GM23338 (cell line): ENCODE results near the gene TNS1. TPM values are rescaled to one million over a fixed set of nuclear protein-coding genes. Genes with fewer than 3 reads are reported as not detected.

Experiments
- ATAC-seq: fragments of 200-7000 bp; cut with Tn5 transposase; 3 replicates; pipeline ENCODE4 v1.9.1; 2020
- DNase-seq: peaks from one replicate; pipeline ENCODE4 v3.0.0-alpha.2; 2015; ENCODE audit warnings: low spot score
- H2AFZ ChIP-seq: fragments of 200-600 bp; sonication (generic); 2 replicates; pipeline ENCODE4 v1.8.0; 2016; ENCODE audit warnings: antibody characterized with exemption, mild to moderate bottlenecking, moderate library complexity
- H3F3A ChIP-seq: fragments of 200-600 bp; sonication (generic); replicated peaks from 2 replicates; pipeline ENCODE4 v1.8.0; 2017; ENCODE audit warnings: antibody characterized with exemption, mixed run types, low read depth
- H3K27ac ChIP-seq: fragments of 200-600 bp; sonication (generic); 2 replicates; pipeline ENCODE4 v1.6.1; 2016; ENCODE audit warnings: low read depth
- H3K27me3 ChIP-seq: fragments of 200-600 bp; sonication (generic); 2 replicates; pipeline ENCODE4 v1.8.0; 2016; ENCODE audit warnings: mild to moderate bottlenecking, mixed run types, moderate library complexity; ENCODE audit not compliant: insufficient read depth
- H3K36me3 ChIP-seq: fragments of 200-600 bp; sonication (generic); 2 replicates; pipeline ENCODE4 v1.8.0; 2016; ENCODE audit warnings: mild to moderate bottlenecking; ENCODE audit not compliant: insufficient read depth
- H3K4me1 ChIP-seq: fragments of 200-600 bp; sonication (generic); 2 replicates; pipeline ENCODE4 v1.8.0; 2016; ENCODE audit warnings: mild to moderate bottlenecking, moderate library complexity; ENCODE audit not compliant: insufficient read depth
- H3K4me2 ChIP-seq: fragments of 200-600 bp; sonication (generic); 2 replicates; pipeline ENCODE4 v1.7.1; 2017; ENCODE audit warnings: mixed run types
- H3K4me3 ChIP-seq: fragments of 200-600 bp; sonication (generic); 2 replicates; pipeline ENCODE4 v1.6.1; 2016; ENCODE audit warnings: mixed run types
- H3K79me2 ChIP-seq: fragments of 200-600 bp; sonication (generic); replicated peaks from 2 replicates; pipeline ENCODE4 v1.8.0; 2017; ENCODE audit warnings: mild to moderate bottlenecking; ENCODE audit not compliant: insufficient read depth
- H3K9me2 ChIP-seq: fragments of 200-600 bp; sonication (generic); 2 replicates; pipeline ENCODE4 v1.8.0; 2017; ENCODE audit not compliant: insufficient read depth
- H4K20me1 ChIP-seq: fragments of 200-600 bp; sonication (generic); replicated peaks from 2 replicates; pipeline ENCODE4 v1.8.0; 2017; ENCODE audit warnings: mild to moderate bottlenecking; ENCODE audit not compliant: insufficient read depth
- H3K27ac Mint-ChIP-seq: 2 replicates; pipeline ENCODE4 v1.8.0; 2020; ENCODE audit warnings: inconsistent platforms, mild to moderate bottlenecking, moderate library complexity, mixed read lengths
- H3K27me3 Mint-ChIP-seq: 3 replicates; pipeline ENCODE4 v1.8.0; 2022; ENCODE audit warnings: low read depth, mild to moderate bottlenecking, moderate library complexity, mixed read lengths, inconsistent platforms; ENCODE audit not compliant: insufficient read depth, poor library complexity
- H3K36me3 Mint-ChIP-seq: 3 replicates; pipeline ENCODE4 v1.8.0; 2021; ENCODE audit warnings: low read depth, mild to moderate bottlenecking, inconsistent platforms, moderate library complexity, mixed read lengths
- H3K4me1 Mint-ChIP-seq: 3 replicates; pipeline ENCODE4 v1.8.0; 2020; ENCODE audit warnings: mild to moderate bottlenecking, inconsistent platforms, mixed read lengths
- H3K4me3 Mint-ChIP-seq: 3 replicates; pipeline ENCODE4 v1.8.0; 2021; ENCODE audit warnings: moderate library complexity, mild to moderate bottlenecking, inconsistent platforms, mixed read lengths
- H3K9me3 Mint-ChIP-seq: 3 replicates; pipeline ENCODE4 v1.8.0; 2020; ENCODE audit warnings: moderate library complexity, mild to moderate bottlenecking, inconsistent platforms, mixed read lengths
- CREB1 ChIP-seq: fragments of 250-450 bp; sonication (Bioruptor Pico); IDR thresholded peaks from 2 replicates; pipeline ENCODE4 v1.5.0; 2020; ENCODE audit warnings: low read depth, mild to moderate bottlenecking, moderate library complexity
- CTCF ChIP-seq, 2 experiments: fragments of 200-600 bp in 1 of 2; sonication (generic) in 1 of 2; conservative IDR thresholded peaks; 2 replicates each; pipeline versions ENCODE4 v1.5.1 to v1.6.1; 2016 to 2017; ENCODE audit warnings: antibody characterized with exemption in 2 of 2, low read depth in 2 of 2, mild to moderate bottlenecking in 2 of 2, moderate library complexity in 1 of 2
- POLR2AphosphoS5 ChIP-seq: IDR thresholded peaks from 2 replicates; pipeline ENCODE4 v1.6.1; 2016; ENCODE audit warnings: antibody characterized with exemption, low read depth
- STAT1 ChIP-seq: IDR thresholded peaks from one replicate; pipeline ENCODE4 v1.6.1; 2016; ENCODE audit warnings: antibody characterized with exemption; ENCODE audit not compliant: unreplicated experiment
- ZNF114 ChIP-seq: fragments of 250-450 bp; sonication (Bioruptor Pico); IDR thresholded peaks from 2 replicates; pipeline ENCODE4 v1.5.0; 2020; ENCODE audit warnings: mild to moderate bottlenecking, moderate library complexity
- ZNF331 ChIP-seq: fragments of 250-450 bp; sonication (Bioruptor Pico); IDR thresholded peaks from 2 replicates; pipeline ENCODE4 v1.5.0; 2020; ENCODE audit warnings: low read depth, mild to moderate bottlenecking, moderate library complexity
- ZNF462 ChIP-seq: fragments of 250-450 bp; sonication (Bioruptor Pico); IDR thresholded peaks from 2 replicates; pipeline ENCODE4 v1.5.0; 2020; ENCODE audit warnings: mild to moderate bottlenecking, moderate library complexity
- polyA plus RNA-seq: library from polyadenylated mRNA; unstranded; fragments of >200 nt; fragmentation: Nextera tagmentation; extraction: Ambion mirVana; gene quantifications from 2 replicates; pipeline ENCODE4 v1.2.1, GENCODE V29; 2016
- total RNA-seq: library from RNA; depleted of rRNA; stranded (reverse); fragments of >200 nt; shearing (Covaris generic); gene quantifications from 2 replicates; pipeline ENCODE4 v1.2.3, GENCODE V29; 2014

Gene TNS1
- total and polyA plus RNA-seq, 2 experiments from 2014 or later = 2.0 to 7.4 TPM

- no peak for TF ChIP-seq ZNF462
- TF ChIP-seq ZNF331 = no peak
- TF ChIP-seq POLR2AphosphoS5 = no peak
- no peak for TF ChIP-seq CTCF (conservative IDR thresholded peaks at IDR 0.05; ENCODE audit: low read depth in 2 of 2)
Measured at GRCh38 chr2:217927601-217928323, 75.0 kb downstream of the TNS1 start (continued).

GRCh38 chr2:217926801-217927200 lies 76.0 kb downstream of the TNS1 start:
- no peak overlapping the region; the same call in 1 of the 2 replicates for H3K27ac Mint-ChIP-seq
- Histone ChIP-seq H2AFZ (no peak overlapping the region), H3K4me3 (no peak overlapping the region), H3K27ac (no peak overlapping the region), H3K4me1 (peaks cover 4% of the 10 kb centered on the region; the same call in 1 of the 2 replicates), H3K27me3 (no peaks in the 10 kb centered on the region), H3K79me2 (no peaks in the 10 kb centered on the region), H3K36me3 (no peaks in the 10 kb centered on the region), H3F3A (no peaks in the 10 kb centered on the region), H3K4me2 (no peak overlapping the region), H4K20me1 (no peaks in the 10 kb centered on the region), H3K9me2 (no peaks in the 10 kb centered on the region)
- H3K9me3 Mint-ChIP-seq = no peaks in the 10 kb centered on the region
- H3K36me3 Mint-ChIP-seq = no peaks in the 10 kb centered on the region
- no peak overlapping the region for H3K4me3 Mint-ChIP-seq
- no peak for DNase-seq
- no peak for ATAC-seq
- H3K27me3 Mint-ChIP-seq = peaks cover 10% of the 10 kb centered on the region
- H3K4me1 Mint-ChIP-seq = peaks cover 30% of the 10 kb centered on the region
- TF ChIP-seq ZNF331 = no peak
- no peak for TF ChIP-seq CREB1 (CRISPR knock-in tag)
- TF ChIP-seq ZNF462 = no peak
- no peak for TF ChIP-seq STAT1
- no peak for TF ChIP-seq ZNF114 (CRISPR knock-in tag)
